Thoracic aorta endothelial cell (primary cell): ENCODE data around the gene KEAP1. TPM values are rescaled to one million over a fixed set of nuclear protein-coding genes. Genes with fewer than 3 reads are reported as not detected.

Experiments
- small RNA-seq: library from RNA; depleted of rRNA; stranded (forward); fragments of <200 nt; gene quantifications from one replicate; pipeline ENCODE3, GENCODE V24; 2012
- total RNA-seq: library from RNA; depleted of rRNA; stranded (reverse); fragments of >200 nt; gene quantifications from 2 replicates; pipeline ENCODE4 v1.2.3, GENCODE V29; 2012

The KEAP1 gene
- total RNA-seq = 59.3 and 65.0 TPM in 2 replicates

DNA sequence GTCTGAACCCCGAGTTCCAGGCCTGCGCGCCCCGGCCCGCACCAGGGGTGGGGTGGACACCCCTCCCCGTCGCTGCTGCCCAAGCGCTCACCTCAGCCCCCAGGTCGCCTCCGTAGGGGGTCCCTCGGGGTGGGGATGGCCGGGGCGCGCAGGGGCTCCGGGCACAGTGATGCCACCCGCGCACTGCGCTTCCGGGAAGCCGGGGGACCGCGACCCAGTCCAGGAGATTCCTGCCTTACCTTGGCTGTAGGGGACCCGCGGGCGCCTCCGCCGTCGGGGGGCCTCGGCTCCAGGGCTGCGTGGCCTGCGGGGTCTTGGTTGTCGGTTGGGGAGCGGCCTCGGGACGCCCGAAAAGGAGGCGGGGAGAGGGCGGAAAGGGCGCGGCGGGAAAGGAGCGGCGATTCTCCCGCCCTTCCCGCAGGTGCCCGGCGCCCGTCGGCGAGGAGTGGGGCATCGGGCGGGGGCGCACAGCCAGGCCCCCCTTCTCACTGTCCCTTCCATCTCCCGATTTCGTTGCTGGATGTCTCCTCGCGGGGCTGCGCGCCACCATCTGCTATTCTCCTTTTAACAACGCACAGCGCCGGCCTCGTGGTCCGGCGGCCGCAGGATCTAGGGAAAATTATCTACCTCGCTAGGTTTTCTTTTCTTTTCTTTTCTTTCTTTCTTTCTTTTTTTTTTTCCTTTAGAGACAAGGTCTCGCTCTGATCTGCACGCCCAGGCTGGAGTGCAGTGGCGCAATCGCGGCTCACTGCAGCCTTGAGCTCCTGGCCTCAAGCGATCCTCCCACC is at the start of gene KEAP1:
Gene KEAP1 (minus strand): TSS at position 355 of the 788 bp plus-strand sequence. CDS start 3,323 bp downstream, outside the sequence.

DNA sequence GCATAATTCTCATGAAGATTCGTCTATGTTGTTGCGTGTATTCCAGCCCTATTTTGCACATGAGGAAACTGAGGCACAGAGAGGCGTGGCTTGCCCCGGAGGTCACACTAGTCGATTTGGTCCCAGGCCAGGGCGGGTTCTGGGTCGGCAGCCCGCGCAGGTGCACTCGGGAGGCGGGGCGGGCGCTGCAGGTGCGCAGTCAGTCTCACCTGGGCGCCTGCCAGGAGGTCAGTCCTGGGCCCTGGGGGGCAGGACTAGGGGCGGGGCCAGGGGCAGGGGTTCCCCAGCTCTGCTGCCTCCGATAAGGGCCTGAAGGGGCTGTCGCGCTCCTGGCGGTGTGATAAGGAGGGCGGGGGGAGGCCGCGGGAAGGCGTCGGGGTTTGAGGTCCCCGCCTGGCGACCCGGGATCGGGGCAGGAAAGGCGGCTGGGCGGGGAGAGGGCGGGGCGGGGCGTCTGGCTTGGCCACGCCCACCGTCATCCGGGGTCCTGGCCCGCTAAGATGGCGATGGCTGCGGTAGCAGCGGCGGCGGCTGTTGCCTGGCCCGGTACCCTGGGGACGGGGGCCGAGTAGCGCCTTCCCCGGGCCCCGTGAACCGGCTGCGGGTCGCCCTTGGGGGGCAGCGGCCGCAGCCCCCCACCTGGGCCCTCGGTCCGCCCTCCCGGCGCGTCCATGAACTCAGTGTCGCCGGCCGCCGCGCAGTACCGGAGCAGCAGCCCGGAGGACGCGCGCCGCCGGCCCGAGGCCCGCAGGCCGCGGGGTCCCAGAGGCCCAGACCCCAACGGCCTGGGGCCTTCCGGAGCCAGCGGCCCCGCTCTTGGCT is 40.5 kb upstream of the KEAP1 start, which contains the start of gene ATG4D:
Gene ATG4D (plus strand): TSS at position 485 of the 822 bp plus-strand sequence. CDS start 187 bp downstream, at position 672.

DNA sequence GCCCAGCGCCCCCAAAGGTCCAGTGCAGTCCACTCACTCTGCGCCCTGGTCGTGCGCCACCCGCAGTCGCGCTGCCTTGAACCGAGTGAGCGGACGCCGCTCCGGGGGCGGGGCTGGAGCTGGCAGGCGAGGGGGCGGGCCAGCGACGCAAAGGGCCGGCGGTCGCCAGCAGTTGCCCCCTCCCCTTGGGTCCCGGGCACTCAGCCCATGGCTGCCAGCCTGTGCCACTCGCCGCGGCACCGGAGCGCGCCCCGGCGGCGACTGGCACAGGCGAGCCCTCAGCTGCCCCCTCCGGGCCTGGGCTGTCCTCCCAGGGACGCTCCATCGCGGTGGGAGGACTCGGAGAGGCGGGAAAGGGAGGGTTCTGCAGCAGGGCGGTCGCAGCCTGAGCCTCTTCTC is 14.2 kb upstream of the KEAP1 start, which contains the start of gene S1PR5:
Gene S1PR5 (minus strand): TSS at position 87 of the 399 bp plus-strand sequence. CDS start 2,436 bp downstream, outside the sequence.

Small RNA genes within 50 kb of the gene (small RNA-seq; reads per million reads assigned to genes)
- gene MIR1238 = not detected
- not detected for gene RNU7-140P

Other genes with a start within 250 kb of the KEAP1 start
- 8.5 and 16.2 TPM in 2 replicates for gene ICAM1, start 232.2 kb downstream of the KEAP1 start, total RNA-seq
- 0.29 and 0.40 TPM in 2 replicates for gene ICAM4, start 216.4 kb downstream of the KEAP1 start, total RNA-seq
- 0.29 TPM in 1 of 2 replicates, not detected in the other for gene ICAM5, start 213.4 kb downstream of the KEAP1 start, total RNA-seq
- 0.27 and 0.79 TPM in 2 replicates for gene ZGLP1, start 193.5 kb downstream of the KEAP1 start, total RNA-seq
- gene FDX2, start 187.3 kb downstream of the KEAP1 start, total RNA-seq = 14.3 and 18.0 TPM in 2 replicates
- 13.8 and 21.3 TPM in 2 replicates for gene RAVER1, start 169.8 kb downstream of the KEAP1 start, total RNA-seq
- gene ICAM3, start 163.7 kb downstream of the KEAP1 start, total RNA-seq = 5.1 and 7.8 TPM in 2 replicates
- 76.1 and 76.9 TPM in 2 replicates for gene TYK2, start 122.8 kb downstream of the KEAP1 start, total RNA-seq
- gene CDC37, start 99.8 kb downstream of the KEAP1 start, total RNA-seq = 237 and 265 TPM in 2 replicates
- 3.9 and 5.7 TPM in 2 replicates for gene PDE4A, start 82.8 kb downstream of the KEAP1 start, total RNA-seq
- not detected in 2 replicates for gene S1PR5, start 14.1 kb upstream of the KEAP1 start, total RNA-seq
- gene ATG4D, start 40.5 kb upstream of the KEAP1 start, total RNA-seq = 10.3 and 10.8 TPM in 2 replicates
- 9.2 and 9.3 TPM in 2 replicates for gene KRI1, start 62.7 kb upstream of the KEAP1 start, total RNA-seq
- 1.6 and 2.4 TPM in 2 replicates for gene CDKN2D, start 65.6 kb upstream of the KEAP1 start, total RNA-seq
- gene AP1M2, start 84.0 kb upstream of the KEAP1 start, total RNA-seq = not detected in 2 replicates
- 44.8 and 78.0 TPM in 2 replicates for gene SLC44A2, start 122.2 kb upstream of the KEAP1 start, total RNA-seq
- gene ILF3, start 151.0 kb upstream of the KEAP1 start, total RNA-seq = 194 and 256 TPM in 2 replicates
- 23.7 and 27.9 TPM in 2 replicates for gene QTRT1, start 198.1 kb upstream of the KEAP1 start, total RNA-seq
- gene DNM2, start 214.7 kb upstream of the KEAP1 start, total RNA-seq = 121 and 149 TPM in 2 replicates